GM21381 (cell line): ENCODE data around the gene CFAP251.
"Not testable (repeated sequence)": the region's sequence is repeated elsewhere in the genome, so short reads cannot be mapped to it uniquely, and the experiment has no call there.

Experiments
- ATAC-seq: cut with Tn5 transposase; IDR thresholded peaks from one replicate; pipeline ENCODE4 v1.9.1; 2021; ENCODE audit warnings: mild to moderate bottlenecking, moderate library complexity; ENCODE audit not compliant: unreplicated experiment

CFAP251 gene

DNA sequence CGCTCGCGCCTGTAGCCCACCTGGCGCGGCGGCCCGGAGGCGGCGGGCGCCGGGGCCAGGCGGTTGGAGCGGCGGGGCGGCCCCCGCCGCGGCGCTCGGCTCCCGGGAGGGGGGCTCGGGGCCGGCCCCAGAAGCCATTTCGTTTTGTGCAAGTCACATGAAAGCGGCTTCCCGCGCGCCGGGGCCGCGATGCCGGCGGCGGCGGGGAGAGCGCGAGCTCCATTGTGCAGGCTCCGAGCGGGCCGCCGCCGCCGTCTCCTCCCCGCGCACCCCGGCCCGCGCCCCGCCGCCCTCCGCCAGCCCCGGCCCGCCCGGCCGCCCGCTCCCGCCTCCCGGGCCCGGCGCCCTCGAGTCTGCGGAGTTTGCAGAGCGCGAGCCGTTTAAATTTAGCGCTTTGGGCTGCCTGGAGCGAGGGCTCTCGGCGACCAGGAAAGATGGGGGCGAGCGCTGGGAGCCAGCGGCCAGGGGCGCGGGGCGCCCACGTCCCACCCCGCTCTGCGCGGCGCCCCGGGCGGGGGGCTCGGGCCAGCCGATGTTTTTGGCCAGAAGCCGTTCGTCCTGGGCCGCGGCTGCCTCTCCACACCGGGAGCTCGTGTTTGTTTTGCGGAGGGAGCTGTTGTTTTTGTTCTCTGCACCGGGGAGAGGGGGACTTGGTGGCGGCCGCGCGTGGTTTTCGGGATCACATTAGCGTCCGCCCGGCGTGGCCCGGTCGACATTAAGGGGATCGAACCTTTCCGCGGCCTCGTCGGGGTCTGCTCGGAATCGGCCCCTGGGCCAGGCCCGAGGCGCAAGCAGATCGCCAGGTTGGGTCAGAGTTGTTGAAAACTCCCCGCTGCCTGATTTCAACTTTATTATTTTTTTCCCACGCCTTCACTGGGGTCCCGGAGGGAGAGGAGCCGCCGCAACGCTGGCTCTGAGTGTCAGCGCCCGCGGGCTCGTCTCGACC is 104.3 kb downstream of the CFAP251 start:
- no peak for ATAC-seq

DNA sequence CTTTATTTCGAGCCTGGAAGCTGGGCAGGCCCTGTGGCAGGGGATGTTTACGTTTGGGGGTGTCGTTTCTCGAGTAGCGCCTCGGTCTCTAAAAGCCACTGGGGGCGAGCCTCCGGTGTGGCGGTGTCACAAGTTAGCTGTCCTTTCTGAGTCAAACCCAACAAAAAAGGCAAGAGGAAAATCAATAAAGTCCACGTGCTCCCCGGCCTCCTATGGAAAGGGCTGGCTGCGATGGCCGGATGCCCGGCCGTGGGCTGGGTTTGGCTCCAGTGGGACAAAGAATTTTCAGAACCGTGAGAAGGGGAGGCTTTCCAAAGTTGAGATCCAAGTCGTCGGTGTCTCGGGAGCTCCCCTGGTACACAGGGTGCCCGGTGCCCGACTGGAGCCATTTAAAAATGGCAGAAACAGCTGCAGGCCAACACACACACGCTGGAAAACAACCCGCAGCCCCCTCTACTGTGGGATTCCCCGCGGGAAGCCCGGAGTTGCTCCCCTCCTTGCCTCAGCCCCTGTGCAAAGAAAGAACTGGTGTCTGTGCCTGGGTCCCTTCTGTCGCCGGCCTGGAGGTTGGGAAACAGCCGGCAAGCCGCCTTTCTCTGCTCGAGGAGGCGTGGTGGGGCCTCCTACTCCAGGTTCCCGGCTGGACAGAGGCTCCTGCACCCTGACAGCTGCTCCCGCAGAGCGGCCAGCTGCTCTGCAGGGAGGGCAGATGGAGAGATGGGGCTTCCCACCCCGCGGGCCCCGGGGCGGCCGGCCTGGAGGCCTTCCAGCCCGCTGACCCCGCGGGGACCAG is 105.1 kb downstream of the CFAP251 start:
- ATAC-seq = no peak

DNA sequence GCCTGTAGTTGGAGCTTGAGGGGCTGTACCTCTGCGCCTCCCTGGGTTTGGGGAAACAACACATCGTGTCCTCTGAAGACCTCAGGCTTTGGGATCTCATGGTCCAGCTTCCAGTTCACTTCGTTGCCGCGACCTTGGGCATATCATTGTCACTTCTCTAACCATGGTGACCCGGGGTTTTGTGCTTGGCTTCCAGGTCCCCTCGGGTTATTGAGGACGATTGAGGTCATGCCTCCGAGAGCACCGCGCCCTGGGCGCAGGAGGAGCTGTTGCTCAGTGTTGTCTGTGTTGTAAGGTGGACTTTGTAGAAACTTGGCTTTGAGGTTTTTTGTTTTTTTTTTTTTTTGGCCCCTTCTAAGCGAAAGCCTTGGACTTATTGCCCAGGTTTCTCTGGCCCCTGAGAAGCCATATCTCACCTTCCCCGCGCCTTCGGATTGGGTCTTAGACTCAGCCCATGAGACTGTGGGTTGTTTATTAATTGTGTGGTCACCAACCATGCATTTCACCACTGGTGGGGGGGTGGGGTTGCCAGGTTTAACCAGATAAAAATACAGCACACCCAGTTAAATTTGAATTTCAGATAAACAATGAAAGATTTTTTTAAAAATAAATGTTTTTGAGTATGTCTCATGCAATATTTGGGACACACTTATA is 105.9 kb downstream of the CFAP251 start:
- ATAC-seq = no peak

DNA sequence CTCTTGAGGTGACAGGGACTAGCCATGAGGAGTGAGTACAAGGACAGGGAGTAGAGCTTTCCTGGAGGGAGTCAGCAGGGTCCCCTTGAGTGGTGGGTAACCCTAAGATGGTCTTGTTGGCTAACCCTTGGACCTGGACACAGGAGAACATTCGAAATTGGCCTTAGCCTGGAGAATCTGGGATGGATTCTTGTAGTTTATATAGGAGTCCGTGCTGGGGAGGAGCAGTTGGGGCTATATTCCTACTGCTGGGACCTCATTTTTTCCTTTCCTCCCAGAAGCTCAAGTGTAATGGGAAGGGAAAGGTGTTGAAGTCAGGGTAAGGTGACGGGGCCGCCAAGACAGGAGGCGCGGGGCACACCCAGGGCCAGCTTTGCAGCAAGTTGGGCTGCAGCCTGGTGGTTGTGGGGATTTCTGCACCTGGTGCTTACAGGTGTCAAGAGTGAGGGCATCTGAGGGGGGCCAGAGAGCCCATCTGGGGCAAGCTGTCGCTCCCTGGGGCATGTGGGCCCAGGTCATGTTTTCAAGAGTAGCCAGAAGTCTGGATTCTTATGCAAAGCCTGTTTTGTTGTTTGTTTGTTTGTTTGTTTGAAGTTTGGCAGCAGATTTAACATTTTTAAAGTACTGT is 108.4 kb downstream of the CFAP251 start:
- ATAC-seq = no peak

DNA sequence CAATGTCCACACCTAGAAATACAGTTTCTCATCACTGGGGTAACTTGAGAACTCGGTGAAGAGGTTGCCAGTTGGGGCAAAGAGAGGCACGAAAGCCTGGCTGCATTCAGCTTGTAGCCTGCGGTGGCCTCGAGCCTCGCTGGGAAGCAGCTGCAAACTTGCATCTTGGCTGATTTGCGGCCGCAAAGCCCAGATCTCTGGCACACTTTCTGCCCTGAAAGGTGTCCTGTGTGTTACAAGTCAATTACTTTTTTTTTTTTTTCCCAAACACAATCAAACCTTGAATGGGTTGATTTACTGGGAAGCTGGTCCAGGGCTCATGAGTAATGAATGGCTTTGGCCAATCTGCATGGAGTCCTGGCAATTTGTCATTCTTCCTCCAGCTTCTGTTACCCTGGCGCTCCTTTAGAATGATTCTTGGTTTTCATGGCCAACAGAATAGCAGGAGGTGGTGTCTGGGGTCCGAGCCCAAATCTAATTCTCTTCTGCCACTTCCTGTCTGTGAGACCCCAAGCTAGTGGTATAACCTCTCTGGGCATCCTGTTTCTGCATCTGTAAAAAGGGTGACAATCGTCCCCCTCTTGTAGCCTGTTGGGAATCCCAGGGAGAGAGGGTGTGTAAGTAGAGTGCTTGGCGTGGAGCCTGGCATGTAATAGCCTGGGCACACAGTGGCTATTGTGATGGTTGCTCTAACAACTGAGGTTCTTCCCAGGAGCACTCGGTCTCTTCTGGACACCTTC is 109.9 kb downstream of the CFAP251 start:
- no peak for ATAC-seq

DNA sequence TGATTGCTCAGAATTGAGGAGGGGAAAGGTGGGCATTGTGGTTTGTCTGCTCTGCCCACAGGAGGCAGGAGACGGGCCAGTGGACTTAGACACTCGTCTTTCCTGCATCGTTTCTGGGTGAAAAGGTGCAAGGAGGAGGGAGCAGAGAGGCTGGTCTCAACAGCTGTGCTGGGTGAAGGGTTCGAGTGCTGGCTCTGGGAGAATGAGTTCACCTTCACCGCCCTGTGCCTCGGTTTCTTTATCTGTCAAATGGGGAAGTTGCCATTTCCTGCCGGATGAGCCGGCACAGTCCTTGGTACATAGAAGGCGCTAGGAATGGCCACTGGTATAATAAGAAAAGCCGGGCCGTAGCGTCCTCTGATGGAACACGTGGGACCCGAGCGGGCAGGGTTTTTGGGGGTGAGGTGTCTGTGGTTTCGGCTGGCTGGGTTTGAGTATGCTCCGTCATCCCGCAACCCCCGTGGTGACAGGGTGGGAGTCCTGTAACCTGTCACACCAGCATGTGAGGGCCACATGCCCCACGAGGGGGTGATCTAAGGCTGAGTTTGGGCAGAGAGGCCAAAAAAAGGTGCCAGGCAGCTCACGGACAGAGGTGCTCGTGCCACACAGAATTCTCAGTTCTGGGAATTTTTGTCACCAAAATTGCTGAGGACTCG is 110.6 kb downstream of the CFAP251 start:
- ATAC-seq = no peak

DNA sequence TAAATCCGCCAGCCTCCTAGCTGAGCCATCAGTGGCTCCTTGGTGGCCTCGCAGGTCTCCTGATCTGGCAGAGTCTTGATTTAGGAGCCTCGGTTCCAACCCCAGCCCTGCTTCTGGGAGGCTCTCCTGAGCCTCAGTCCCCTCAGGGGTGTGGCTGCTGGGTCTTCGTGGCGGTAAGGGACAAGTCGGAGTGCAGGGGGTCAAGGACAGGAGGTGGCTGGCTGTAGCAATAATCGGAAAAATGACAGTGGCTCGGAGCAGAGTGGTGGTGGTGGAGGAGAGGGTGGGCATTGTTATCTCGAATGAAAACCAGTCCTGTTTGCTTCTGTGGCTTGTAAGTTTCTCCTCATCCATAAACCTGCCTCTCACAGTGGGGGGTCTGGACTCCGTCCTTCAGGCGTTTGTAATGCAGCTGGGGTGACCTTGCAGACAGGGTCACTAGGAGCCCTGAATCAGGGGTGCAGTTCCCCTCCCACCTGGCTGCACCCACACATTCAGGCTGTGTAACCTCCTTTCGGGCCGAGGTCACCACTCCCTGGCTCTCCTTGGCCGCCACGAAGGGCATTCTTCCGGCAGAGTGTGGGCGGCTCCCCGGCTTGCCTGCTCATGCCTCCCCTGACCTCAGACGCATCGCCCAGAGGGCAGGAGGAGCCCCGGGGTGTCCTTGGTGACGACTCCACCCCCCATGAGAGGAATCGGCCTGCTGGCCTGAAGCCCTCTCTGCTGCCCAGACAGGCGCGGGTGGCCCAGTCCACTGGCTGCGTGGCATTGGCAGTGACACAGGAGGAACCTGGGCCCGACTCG is 111.4 kb downstream of the CFAP251 start:
- ATAC-seq = no peak

DNA sequence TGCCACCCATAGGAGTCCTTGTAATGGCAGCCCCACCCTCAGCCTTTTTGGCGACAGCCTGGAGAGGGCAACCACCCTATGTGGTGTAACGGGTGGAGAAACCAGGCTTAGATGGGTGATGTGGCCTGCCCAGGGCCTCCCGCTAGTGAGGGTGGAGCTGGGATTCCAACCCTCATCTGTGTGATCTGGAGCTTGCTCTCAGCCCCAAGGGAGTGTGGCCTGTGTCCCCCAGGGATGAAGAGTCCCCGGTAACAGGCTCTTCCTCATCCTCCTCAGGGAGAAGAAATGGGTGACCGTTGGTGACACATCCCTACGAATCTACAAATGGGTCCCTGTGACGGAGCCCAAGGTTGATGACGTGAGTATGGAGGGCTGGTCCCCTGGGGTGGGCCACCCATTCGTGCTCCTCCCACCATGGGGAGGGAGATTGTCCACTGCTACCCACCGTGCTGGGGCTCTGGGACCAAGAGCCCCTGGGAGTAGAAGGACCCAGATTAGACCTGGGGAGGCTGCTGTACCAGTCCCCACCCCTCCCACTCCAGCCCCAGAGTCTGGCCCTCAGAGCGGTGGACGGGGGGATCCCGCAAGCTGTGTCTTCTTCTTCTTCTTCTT is 112.1 kb downstream of the CFAP251 start:
- no peak for ATAC-seq

DNA sequence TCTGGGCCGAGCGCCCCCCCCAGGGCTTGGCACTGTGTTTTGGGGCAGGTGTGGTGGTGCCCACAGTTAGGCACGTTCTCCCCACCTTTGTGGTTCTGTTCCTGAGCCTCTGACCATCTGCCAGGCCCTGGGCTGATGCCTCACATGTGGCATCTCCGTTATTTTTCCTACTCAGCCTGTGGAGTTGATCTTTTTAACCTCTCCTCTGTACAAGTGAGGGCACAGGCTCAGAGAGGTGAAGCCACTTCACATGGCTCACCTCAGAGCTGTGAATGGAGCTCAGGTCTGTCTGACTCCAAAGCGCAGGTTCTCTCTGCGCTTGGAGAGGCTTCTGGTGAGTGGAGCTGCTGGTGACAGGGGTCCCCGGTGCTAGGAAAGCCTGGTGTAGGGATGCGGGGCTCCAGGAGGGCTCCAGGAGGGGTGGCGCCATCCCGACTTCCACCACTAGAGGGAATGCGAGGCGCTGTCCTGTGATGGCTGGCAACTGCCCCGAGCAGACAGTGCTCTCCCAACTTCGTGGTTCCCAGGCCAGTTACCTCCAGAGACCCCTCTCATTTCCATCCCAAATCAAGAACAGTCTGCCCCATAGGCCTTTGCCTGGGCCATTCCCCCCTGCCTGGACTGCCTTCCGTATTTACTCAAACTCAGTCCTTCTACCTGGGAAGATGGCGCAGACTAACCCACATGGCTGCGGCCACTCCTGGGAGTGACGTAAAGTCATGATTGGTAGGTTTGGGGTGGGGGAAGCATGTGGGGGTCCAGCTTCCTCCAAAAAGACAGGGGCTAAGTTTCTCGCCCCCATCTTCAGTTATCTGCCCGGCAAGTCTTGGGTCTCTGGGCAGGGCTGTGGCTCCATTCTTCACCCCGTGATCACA is 113.2 kb downstream of the CFAP251 start:
- ATAC-seq = no peak

DNA sequence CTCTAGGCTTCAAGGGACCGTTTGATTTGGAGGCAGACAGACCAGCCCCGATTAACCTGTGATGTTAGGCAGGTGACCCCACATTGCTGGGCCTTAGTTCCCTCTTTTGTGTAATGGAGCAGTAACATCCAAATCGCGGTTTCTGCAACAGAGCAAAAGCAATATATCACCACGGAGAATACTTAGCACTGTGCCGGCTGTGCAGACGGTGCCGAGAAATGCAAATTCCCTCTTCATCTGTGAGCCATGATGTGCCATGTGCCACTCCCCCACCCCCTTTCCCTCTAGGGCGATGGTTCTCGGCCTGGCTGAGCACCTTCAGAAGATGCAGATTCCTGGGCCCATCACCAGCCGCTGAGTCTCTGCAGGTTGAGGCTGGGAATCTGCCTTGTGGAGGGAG is 114.2 kb downstream of the CFAP251 start:
- ATAC-seq = no peak

DNA sequence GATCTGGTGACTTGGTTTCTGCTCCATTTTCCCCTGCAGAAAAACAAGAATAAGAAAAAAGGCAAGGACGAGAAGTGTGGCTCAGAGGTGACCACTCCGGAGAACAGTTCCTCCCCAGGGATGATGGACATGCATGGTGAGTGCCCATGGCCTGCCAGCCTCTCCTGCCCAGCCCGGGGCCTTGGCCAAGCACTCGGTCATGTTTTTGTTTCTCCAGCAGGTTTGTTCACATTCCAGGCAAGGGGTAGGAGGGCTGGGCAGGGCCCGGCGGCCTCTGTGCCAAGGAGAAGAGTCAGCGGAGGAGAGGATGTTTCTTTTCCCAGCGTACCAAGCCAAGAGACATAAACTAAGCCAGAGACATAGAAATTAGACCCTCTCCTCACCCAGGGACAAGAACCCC is 116.9 kb downstream of the CFAP251 start:
- no peak for ATAC-seq

DNA sequence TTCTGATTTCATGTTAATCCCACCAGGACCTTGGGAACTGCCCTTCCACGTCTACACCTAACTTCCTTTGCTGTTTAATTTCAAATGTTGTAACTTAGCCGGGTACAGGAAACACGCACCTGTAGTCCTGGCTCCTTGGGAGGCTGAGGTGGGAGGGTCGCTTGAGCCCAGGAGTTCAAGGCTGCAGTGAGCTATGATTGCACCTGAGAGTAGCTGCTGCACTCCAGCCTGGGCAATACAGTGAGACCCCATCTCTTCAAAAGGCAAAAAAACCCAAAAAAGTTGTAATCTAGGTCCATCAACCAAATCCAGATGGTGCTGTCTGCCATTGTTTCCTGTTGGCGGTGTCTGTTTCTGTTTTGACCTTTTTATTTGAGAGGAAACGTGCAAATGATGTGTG is 117.8 kb downstream of the CFAP251 start:
- ATAC-seq = no peak

DNA sequence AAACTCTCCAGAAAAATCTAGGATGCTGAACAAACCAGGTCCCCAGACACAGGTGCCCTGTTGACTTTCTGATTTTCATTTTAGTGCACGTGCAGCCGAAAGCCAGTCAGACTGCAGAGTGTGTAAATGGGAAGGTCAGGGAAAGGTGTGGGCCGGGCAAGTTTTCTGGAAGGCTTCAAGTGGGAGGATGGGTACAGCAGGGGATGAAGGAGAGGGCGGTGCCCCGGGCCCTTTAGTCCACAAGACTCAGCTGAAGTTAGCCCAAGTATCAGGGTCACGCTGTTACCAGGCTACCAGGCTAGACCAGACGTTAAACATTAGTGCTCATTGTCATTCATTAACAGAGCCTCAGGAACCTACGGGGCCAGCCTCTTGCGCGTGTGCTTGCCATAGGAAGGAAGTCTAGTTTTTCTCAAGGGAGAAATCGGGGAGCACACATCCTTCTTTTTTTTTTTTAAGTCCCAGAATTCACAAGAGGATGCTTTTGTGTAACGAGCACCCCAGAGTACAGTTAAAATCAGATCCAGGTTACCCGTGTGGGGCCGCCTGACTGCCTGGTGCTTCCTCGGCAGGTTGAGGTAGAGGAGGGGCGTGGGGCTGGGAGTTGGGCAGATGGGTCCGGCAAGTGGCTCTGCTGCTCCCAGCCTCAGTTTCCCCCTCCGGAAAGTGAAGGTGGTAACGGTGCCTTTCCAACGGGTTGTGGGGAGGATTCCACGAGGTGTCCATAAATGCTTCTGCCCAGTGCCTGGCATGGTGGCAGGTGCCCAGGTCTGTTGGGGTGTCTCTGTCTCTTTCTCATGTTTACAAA is 122.4 kb downstream of the CFAP251 start:
- no peak for ATAC-seq

DNA sequence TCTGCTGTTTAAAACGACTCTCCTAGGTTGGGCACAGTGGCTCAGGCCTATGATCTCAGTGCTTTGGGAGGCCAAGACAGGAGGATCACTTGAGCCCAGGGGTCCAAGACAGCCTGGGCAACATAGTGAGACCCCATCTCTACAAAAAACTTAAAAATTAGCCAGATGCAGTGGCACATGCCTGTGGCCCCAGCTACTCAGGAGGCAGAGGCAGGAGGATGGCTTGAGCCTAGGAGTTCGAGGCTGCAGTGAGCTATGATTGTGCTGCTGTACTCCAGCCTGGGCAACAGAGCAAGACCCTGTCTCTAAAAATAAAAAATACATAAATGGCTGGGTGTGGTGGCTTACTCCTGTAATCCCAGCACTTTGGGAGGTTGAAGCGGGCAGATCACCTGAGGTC is 123.1 kb downstream of the CFAP251 start:
- not testable (repeated sequence) for ATAC-seq

DNA sequence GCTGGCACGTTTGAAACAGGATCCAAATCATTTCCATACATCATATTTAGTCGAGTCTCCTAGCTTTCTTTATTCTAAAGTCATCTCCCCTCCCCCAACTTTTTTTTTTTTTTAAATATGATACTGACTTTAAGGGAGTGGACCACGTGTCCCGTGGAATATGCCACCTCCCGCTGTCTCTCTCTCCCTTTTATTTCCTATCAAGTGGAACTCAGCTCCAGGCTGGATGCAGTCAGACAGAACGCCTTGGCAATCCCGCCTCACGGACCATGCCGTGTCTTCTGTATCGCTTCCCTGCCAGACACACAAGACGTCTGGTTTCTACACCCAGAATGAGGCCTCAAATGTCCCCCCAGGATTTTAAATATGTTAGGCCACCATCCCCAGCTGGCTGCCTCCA is 124.5 kb downstream of the CFAP251 start:
- no peak for ATAC-seq

DNA sequence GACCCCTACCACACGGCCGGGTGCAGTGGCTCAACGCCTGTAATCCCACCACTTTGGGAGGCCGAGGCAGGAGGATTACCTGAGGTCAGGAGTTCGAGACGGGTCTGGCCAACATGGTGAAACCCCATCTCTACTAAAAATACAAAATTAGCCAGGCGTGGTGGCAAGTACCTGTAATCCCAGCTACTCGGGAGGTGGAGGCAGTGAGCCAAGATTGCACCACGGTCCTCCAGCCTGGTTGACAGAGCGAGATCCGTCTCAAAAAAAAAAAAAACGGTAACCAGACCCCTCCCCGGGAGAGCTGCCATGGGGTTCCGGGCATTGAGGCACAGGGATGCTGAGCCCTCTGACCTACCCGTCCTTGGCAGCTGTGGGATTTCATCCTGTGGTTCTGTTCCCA is 125.1 kb downstream of the CFAP251 start:
- ATAC-seq = no peak

DNA sequence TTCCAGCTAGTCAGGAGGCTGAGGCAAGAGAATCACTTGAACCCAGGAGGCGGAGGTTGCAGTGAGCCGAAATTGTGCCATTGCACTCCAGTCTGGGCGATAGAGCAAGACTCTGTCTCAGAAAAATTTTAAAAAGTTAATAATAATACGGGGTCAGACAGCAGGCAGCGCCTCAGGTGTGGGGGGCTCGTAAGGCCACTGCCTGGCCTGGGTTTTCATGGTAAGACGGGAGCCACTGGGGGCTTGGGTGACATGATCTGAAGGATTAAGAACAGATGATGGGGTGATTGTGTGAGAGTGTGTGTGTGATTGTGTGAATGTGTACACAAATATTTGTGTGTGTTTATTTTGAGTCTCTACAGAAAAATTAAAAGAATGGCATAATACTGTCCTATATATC is 126.9 kb downstream of the CFAP251 start:
- no peak for ATAC-seq
